HCT116 (cell line): Measurements from ENCODE around the gene SLC22A9. TPM values are rescaled to one million over a fixed set of nuclear protein-coding genes. Genes with fewer than 3 reads are reported as not detected.

Experiments
- ATAC-seq: fragments of 200-7000 bp; cut with Tn5 transposase; 2 replicates; pipeline ENCODE4 v1.9.1; 2020; ENCODE audit warnings: mild to moderate bottlenecking, moderate library complexity
- BruUV-seq: library from RNA; stranded (reverse); fragments of 400-500 nt; replicated peaks from 2 replicates; lab custom pipeline; 2021; lab: Mats Ljungman, UMichigan
- CTCF ChIA-PET: fragments of 300-600 bp; sonication (Branson Sonifier 250); formaldehyde crosslinking; loops from one replicate; lab custom pipeline; 2021; ENCODE audit warnings: antibody characterized with exemption; lab: Charles Lee
- POLR2A ChIA-PET: fragments of 300-600, 350-600 bp; sonication (Branson Sonifier 250); formaldehyde crosslinking; loops from one replicate; lab custom pipeline; 2021; ENCODE audit warnings: antibody characterized with exemption; lab: Charles Lee
- RAD21 ChIA-PET, 2 experiments: fragments of 300-600 bp; sonication (Branson Sonifier 250); formaldehyde crosslinking; loops; one replicate each; lab custom pipeline; 2023; ENCODE audit warnings: low total read pairs in 2 of 2; ENCODE audit not compliant: uncharacterized antibody in 2 of 2, unreplicated experiment in 2 of 2, low non-redundant PET in 1 of 2; lab: Charles Lee
- DNase-seq: peaks from one replicate; pipeline ENCODE4 v3.0.0-alpha.2; 2010; ENCODE audit warnings: low read depth, low spot score
- H2AFZ ChIP-seq: fragments of 200-600 bp; shearing (Covaris generic), sonication (generic); 2 replicates; pipeline ENCODE4 v1.6.1; 2017; ENCODE audit warnings: low read depth, mixed run types, mixed read lengths, antibody characterized with exemption, low read length; ENCODE audit not compliant: poor library complexity, severe bottlenecking
- H3K27ac ChIP-seq: 2 replicates; pipeline ENCODE4 v1.5.1; 2012; ENCODE audit warnings: low read depth, low read length
- H3K27me3 ChIP-seq: fragments of 200-600 bp; sonication (generic); 2 replicates; pipeline ENCODE4 v1.6.1; 2016; ENCODE audit warnings: mixed run types, low read length, mixed read lengths; ENCODE audit not compliant: insufficient read depth
- H3K36me3 ChIP-seq, 2 experiments: fragments of 200-500 bp in 1 of 2; fragments of 200-600 bp in 1 of 2; sonication (Bioruptor generic) in 1 of 2; sonication (generic) in 1 of 2; 2 replicates each; pipeline versions ENCODE4 v1.5.1 to v1.6.1; 2014 to 2016; ENCODE audit warnings: low read length in 2 of 2, inconsistent platforms in 1 of 2, mixed read lengths in 1 of 2, mixed run types in 1 of 2; ENCODE audit not compliant: insufficient read depth in 2 of 2, control insufficient read depth in 1 of 2
- H3K4me1 ChIP-seq, 2 experiments: fragments of 200-600 bp in 1 of 2; sonication (generic) in 1 of 2; 2 replicates each; pipeline versions ENCODE4 v1.5.1 to v1.6.1; 2012 to 2017; ENCODE audit warnings: low read length in 2 of 2, inconsistent platforms in 1 of 2, mild to moderate bottlenecking in 1 of 2, mixed read lengths in 1 of 2, mixed run types in 1 of 2, moderate library complexity in 1 of 2; ENCODE audit not compliant: insufficient read depth in 2 of 2, control insufficient read depth in 1 of 2
- H3K4me2 ChIP-seq: fragments of 200-600 bp; sonication (generic); 2 replicates; pipeline ENCODE4 v1.6.1; 2017; ENCODE audit warnings: mixed run types, low read length, mixed read lengths
- H3K4me3 ChIP-seq, 2 experiments: fragments of 200-600 bp in 1 of 2; sonication (generic) in 1 of 2; replicated peaks in 1 of 2; 2 replicates each; pipeline ENCODE4 v1.5.1; 2011 to 2016; ENCODE audit warnings: low read length in 2 of 2, control low read depth in 1 of 2, low read depth in 1 of 2, mild to moderate bottlenecking in 1 of 2, mixed read lengths in 1 of 2, mixed run types in 1 of 2
- H3K79me2 ChIP-seq: fragments of 200-600 bp; sonication (generic); 2 replicates; pipeline ENCODE4 v1.6.1; 2017; ENCODE audit warnings: mild to moderate bottlenecking, mixed run types, low read length, moderate library complexity, mixed read lengths; ENCODE audit not compliant: insufficient read depth
- H3K9ac ChIP-seq: fragments of 200-600 bp; sonication (generic); 2 replicates; pipeline ENCODE4 v1.6.1; 2016; ENCODE audit warnings: low read length, mixed read lengths
- H3K9me2 ChIP-seq: fragments of 200-600 bp; sonication (generic), shearing (Covaris generic); 2 replicates; pipeline ENCODE4 v1.6.1; 2017; ENCODE audit warnings: mixed run types, mild to moderate bottlenecking, moderate library complexity; ENCODE audit not compliant: insufficient read depth
- H3K9me3 ChIP-seq, 2 experiments: fragments of 200-500 bp in 1 of 2; fragments of 200-600 bp in 1 of 2; sonication (Bioruptor generic) in 1 of 2; sonication (generic) in 1 of 2; 2 replicates each; pipeline ENCODE4 v1.6.1; 2014 to 2017; ENCODE audit warnings: low read length in 2 of 2, mixed read lengths in 2 of 2, inconsistent platforms in 1 of 2, low read depth in 1 of 2, mild to moderate bottlenecking in 1 of 2, mixed run types in 1 of 2, moderate library complexity in 1 of 2; ENCODE audit not compliant: control insufficient read depth in 1 of 2, insufficient read depth in 1 of 2
- H4K20me1 ChIP-seq: fragments of 200-600 bp; sonication (generic), shearing (Covaris generic); 2 replicates; pipeline ENCODE4 v1.6.1; 2017; ENCODE audit warnings: mixed run types, mild to moderate bottlenecking, moderate library complexity; ENCODE audit not compliant: insufficient read depth
- EZH2 ChIP-seq: fragments of 200-600 bp; sonication (generic); IDR thresholded peaks from 2 replicates; pipeline ENCODE4 v1.6.1; 2017; ENCODE audit warnings: antibody characterized with exemption, mixed run types
- EZH2phosphoT487 ChIP-seq: fragments of 200-600 bp; IDR thresholded peaks from 2 replicates; pipeline ENCODE4 v1.6.1; 2018; ENCODE audit warnings: antibody characterized with exemption, borderline replicate concordance
- JUND ChIP-seq: IDR thresholded peaks from 2 replicates; pipeline ENCODE4 v1.6.1; 2012
- POLR2AphosphoS5 ChIP-seq: IDR thresholded peaks from 2 replicates; pipeline ENCODE4 v1.6.1; 2011; ENCODE audit warnings: mild to moderate bottlenecking, low read depth, low read length, moderate library complexity
- SIN3A ChIP-seq: IDR thresholded peaks from 2 replicates; pipeline ENCODE4 v1.6.1; 2012; ENCODE audit warnings: low read depth
- SP1 ChIP-seq: IDR thresholded peaks from 2 replicates; pipeline ENCODE4 v1.6.1; 2012; ENCODE audit warnings: low read depth
- SRF ChIP-seq: IDR thresholded peaks from 2 replicates; pipeline ENCODE4 v1.6.1; 2012; ENCODE audit warnings: low read depth
- ZNF274 ChIP-seq: fragments of 200-500 bp; sonication (Bioruptor generic); IDR thresholded peaks from 2 replicates; pipeline ENCODE4 v1.6.1; 2014; ENCODE audit warnings: mild to moderate bottlenecking, low read depth, low read length, inconsistent platforms
- intact Hi-C: fragments of 100-400 bp; cut with micrococcal nuclease; formaldehyde crosslinking; loops from 2 replicates; pipeline ENCODE4 v1.10.0; 2022
- total RNA-seq: library from RNA; stranded (reverse); gene quantifications from one replicate; pipeline ENCODE4 v1.2.1, GENCODE V29; 2021; ENCODE audit not compliant: unreplicated experiment
- TF ChIP-seq, protein P1 (sequence below), 3 experiments: fragments of 200-600 bp in 1 of 3; sonication (generic) in 1 of 3; IDR thresholded peaks in 2 of 3; conservative IDR thresholded peaks in 1 of 3; 2 replicates each; pipeline ENCODE4 v1.5.1; 2012 to 2017; ENCODE audit warnings: low read depth in 2 of 3, low read length in 2 of 3, antibody characterized with exemption in 1 of 3, borderline replicate concordance in 1 of 3, control low read depth in 1 of 3, mild to moderate bottlenecking in 1 of 3, mixed read lengths in 1 of 3, mixed run types in 1 of 3, moderate library complexity in 1 of 3; ENCODE audit not compliant: insufficient read depth in 1 of 3

SLC22A9 gene
- total RNA-seq, 1 experiment from 2014 or later, result not detected

DNA sequence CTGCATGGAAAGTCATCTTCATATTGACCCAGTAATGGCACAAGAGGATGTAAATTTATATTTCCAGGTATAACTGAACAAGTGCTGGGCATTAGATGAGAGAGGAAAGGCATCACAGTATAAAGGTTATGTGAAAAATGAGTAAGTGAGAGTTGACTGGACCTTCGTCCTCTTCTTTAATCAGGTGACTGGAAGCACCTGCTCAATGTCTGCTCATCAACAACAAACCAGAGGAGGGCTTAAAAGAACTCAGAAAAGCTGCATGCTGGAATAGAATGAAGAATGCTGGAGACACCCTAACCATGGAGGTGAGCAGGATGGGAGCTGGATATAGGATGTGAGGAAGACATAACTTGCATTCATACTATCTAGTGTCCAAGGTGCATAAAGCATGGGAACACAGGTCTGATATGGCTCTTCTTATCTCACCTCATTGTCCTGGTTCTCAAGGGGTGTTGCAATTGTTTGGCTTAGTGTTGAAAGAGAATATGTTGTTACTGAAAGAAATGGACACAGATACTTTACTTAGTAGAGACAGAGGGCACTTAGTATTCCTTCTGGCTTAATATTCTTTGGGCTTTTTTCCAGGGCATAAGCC, 7.3 kb upstream of the SLC22A9 start:
- CTCF ChIA-PET, result no interaction called here
- RAD21 ChIA-PET, result no interaction called here
- Histone ChIP-seq H3K4me3 (no peak overlapping the region), H3K79me2 (no peaks in the 10 kb centered on the region), H2AFZ (no peak overlapping the region), H3K4me1 (no peaks in the 10 kb centered on the region), H3K9ac (no peak overlapping the region), H3K9me3 (no peaks in the 10 kb centered on the region), H4K20me1 (no peaks in the 10 kb centered on the region), H3K27me3 (peaks cover 21% of the 10 kb centered on the region), H3K27ac (no peak overlapping the region), H3K36me3 (no peaks in the 10 kb centered on the region), H3K4me2 (no peak overlapping the region), H3K9me2 (no peaks in the 10 kb centered on the region)
- POLR2A ChIA-PET, result no interaction called here
- no peak for DNase-seq
- TF ChIP-seq JUND, result no peak
- TF ChIP-seq SIN3A, result no peak
- TF ChIP-seq SRF, result no peak
- no peak for TF ChIP-seq ZNF274
- no peak for ATAC-seq
- intact Hi-C loops, result no loop called here
- no TSS peak for BruUV-seq

DNA sequence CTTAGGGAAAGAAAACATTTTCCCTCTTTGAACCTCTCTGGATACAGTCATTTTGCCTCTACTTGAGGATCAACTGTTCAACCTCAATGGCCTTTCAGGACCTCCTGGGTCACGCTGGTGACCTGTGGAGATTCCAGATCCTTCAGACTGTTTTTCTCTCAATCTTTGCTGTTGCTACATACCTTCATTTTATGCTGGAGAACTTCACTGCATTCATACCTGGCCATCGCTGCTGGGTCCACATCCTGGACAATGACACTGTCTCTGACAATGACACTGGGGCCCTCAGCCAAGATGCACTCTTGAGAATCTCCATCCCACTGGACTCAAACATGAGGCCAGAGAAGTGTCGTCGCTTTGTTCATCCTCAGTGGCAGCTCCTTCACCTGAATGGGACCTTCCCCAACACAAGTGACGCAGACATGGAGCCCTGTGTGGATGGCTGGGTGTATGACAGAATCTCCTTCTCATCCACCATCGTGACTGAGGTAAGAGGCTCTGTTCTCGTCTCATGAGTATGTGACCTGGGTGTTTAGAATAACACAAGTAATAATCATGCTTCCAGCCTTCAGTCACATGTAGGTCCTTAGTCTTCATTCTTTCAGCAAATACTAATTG, 495 bp downstream of the SLC22A9 start:
- Histone ChIP-seq H3K9me3 (no peaks in the 10 kb centered on the region), H3K9ac (no peak overlapping the region), H3K9me2 (no peaks in the 10 kb centered on the region), H3K4me1 (no peaks in the 10 kb centered on the region), H3K36me3 (no peaks in the 10 kb centered on the region), H2AFZ (no peak overlapping the region), H3K27me3 (peaks cover 46% of the 10 kb centered on the region), H3K27ac (no peak overlapping the region), H3K79me2 (no peaks in the 10 kb centered on the region), H4K20me1 (no peaks in the 10 kb centered on the region)
- BruUV-seq, result no TSS peak
- no peak for ATAC-seq
- DNase-seq, result no peak
- ChIA-PET RAD21 (no interaction called here), POLR2A (no interaction called here)
- intact Hi-C loops, result no loop called here
- no peak for TF ChIP-seq POLR2AphosphoS5
- TF ChIP-seq EZH2, result no peak
- TF ChIP-seq EZH2phosphoT487, result no peak
- TF ChIP-seq, protein P1, sequence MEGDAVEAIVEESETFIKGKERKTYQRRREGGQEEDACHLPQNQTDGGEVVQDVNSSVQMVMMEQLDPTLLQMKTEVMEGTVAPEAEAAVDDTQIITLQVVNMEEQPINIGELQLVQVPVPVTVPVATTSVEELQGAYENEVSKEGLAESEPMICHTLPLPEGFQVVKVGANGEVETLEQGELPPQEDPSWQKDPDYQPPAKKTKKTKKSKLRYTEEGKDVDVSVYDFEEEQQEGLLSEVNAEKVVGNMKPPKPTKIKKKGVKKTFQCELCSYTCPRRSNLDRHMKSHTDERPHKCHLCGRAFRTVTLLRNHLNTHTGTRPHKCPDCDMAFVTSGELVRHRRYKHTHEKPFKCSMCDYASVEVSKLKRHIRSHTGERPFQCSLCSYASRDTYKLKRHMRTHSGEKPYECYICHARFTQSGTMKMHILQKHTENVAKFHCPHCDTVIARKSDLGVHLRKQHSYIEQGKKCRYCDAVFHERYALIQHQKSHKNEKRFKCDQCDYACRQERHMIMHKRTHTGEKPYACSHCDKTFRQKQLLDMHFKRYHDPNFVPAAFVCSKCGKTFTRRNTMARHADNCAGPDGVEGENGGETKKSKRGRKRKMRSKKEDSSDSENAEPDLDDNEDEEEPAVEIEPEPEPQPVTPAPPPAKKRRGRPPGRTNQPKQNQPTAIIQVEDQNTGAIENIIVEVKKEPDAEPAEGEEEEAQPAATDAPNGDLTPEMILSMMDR (IDR thresholded peaks at IDR 0.05 in 2 of 3, conservative IDR thresholded peaks at IDR 0.05 in 1 of 3; ENCODE audit: borderline replicate concordance in 1 of 3, insufficient read depth in 1 of 3, low read depth in 2 of 3, low read length in 2 of 3), result no peak
- no peak for TF ChIP-seq SP1
- TF ChIP-seq, all 23 proteins: peak for 0
- CTCF ChIA-PET, result no interaction called here
- H3K4me3 ChIP-seq, result no peak overlapping the region
- H3K4me2 ChIP-seq, result no peak overlapping the region
